Right atrium auricular region (tissue), 2 donors: Measurements from ENCODE around the gene MRFAP1L1. TPM values are rescaled to one million over a fixed set of nuclear protein-coding genes. Genes with fewer than 3 reads are reported as not detected.

Experiments
- DNase-seq: peaks from one replicate; pipeline ENCODE4 v3.0.0-alpha.2; 2019; ENCODE audit warnings: low spot score
- H3K27ac ChIP-seq, 2 donors: fragments of 200-600 bp; sonication (generic); 1 replicate in 1 of 2; 2 replicates in 1 of 2; pipeline ENCODE4 v1.5.1; 2016 to 2019
- H3K27me3 ChIP-seq, 2 donors: fragments of 200-600 bp; sonication (generic); one replicate each; pipeline versions ENCODE4 v1.5.1 to v1.6.0; 2017 to 2019
- H3K36me3 ChIP-seq: fragments of 200-600 bp; sonication (generic); one replicate; pipeline ENCODE4 v1.5.1; 2016
- H3K4me1 ChIP-seq, 2 donors: fragments of 200-600 bp; sonication (generic); one replicate each; pipeline versions ENCODE4 v1.5.1 to v1.6.0; 2017 to 2019
- H3K4me3 ChIP-seq, 2 donors: fragments of 200-600 bp; sonication (generic); 1 replicate in 1 of 2; 2 replicates in 1 of 2; pipeline ENCODE4 v1.5.1; 2017 to 2019; ENCODE audit warnings: mild to moderate bottlenecking in 1 of 2, moderate library complexity in 1 of 2
- H3K9me3 ChIP-seq, 2 donors: fragments of 200-600 bp; sonication (generic); one replicate each; pipeline ENCODE4 v1.5.1; 2019
- total RNA-seq, 2 donors: library from RNA; depleted of rRNA; stranded (reverse); fragments of >200 nt; gene quantifications; one replicate each; pipeline ENCODE4 v1.1.0, GENCODE V29; 2016
- TF ChIP-seq, protein P1 (sequence below), 2 donors: fragments of 200-600 bp; sonication (generic); IDR thresholded peaks; one replicate each; pipeline ENCODE4 v1.5.1; 2019; ENCODE audit warnings: antibody characterized with exemption in 2 of 2

MRFAP1L1 gene
- total RNA-seq, 2 donors from 2014 or later = 58.2 to 65.3 TPM

DNA sequence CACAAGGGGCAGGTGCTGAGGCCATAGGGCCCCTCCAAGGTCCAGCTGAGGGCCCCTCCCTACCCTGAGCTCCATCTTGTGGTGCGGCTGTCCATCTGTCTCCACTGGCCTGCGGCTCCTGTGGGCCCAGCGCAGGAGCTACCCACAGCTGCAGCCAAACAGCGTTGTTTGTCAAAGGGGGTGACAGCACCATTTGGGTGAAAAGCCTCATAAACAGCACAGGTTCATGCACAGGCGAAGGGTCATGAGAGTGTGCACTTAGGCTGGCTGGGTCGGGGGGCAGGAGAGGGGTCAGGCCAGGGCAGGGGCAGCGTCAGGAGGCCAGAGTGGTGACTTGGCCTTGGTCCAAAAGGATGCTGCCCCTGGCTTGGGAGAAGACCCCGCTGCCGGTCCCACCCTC, 38.6 kb upstream of the MRFAP1L1 start:
- no peak for DNase-seq
- no peaks in the 10 kb centered on the region for H3K27me3 ChIP-seq
- H3K9me3 ChIP-seq = no peaks in the 10 kb centered on the region
- H3K36me3 ChIP-seq = no peaks in the 10 kb centered on the region
- TF ChIP-seq, protein P1, sequence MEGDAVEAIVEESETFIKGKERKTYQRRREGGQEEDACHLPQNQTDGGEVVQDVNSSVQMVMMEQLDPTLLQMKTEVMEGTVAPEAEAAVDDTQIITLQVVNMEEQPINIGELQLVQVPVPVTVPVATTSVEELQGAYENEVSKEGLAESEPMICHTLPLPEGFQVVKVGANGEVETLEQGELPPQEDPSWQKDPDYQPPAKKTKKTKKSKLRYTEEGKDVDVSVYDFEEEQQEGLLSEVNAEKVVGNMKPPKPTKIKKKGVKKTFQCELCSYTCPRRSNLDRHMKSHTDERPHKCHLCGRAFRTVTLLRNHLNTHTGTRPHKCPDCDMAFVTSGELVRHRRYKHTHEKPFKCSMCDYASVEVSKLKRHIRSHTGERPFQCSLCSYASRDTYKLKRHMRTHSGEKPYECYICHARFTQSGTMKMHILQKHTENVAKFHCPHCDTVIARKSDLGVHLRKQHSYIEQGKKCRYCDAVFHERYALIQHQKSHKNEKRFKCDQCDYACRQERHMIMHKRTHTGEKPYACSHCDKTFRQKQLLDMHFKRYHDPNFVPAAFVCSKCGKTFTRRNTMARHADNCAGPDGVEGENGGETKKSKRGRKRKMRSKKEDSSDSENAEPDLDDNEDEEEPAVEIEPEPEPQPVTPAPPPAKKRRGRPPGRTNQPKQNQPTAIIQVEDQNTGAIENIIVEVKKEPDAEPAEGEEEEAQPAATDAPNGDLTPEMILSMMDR (IDR thresholded peaks at IDR 0.05) = no peak
- peaks cover 0 to 44% of the 10 kb centered on the region in 2 donors for H3K4me1 ChIP-seq
- peak overlapping the region in 1 of 2 donors; percentile 79 for H3K27ac ChIP-seq
- H3K4me3 ChIP-seq = no peak overlapping the region

DNA sequence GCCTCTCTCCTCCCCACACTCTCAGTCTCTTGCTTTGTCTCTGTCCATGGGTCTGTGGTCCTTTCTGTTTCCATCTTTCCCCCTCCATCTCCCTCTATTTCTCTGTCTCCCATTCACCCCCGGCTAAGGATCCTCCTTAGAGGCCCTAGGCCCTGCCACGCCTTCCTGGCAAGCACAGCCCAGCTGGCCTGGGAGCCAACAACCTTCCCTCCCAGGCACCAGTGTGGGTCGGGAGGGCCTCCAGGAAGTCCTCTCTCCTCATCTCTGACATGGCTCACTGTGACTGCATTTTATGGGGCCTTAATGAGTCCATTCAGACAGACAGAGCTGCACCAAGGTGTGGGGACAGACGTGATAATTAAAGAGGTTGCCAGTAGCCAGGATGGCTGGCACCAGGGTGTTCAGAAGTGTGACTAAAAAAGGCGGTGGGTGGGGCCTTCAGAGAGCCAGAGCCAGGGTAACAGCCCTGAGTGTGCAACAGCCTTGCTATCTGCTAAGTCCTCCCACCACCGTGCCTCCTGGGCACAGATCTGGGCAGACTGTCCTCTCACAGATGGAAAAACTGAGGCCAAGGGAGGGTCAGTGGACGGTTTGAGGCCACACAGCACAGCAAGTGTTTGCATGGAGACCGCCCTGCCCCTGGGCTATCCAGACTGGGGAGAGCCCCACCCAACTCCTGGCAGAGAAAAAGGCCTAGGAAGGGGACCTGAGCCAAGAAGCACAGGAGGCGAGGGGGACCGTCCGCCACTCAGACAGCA, 37.8 kb upstream of the MRFAP1L1 start:
- TF ChIP-seq, protein P1 (IDR thresholded peaks at IDR 0.05) = no peak
- Histone ChIP-seq H3K27me3 (no peaks in the 10 kb centered on the region), H3K9me3 (no peaks in the 10 kb centered on the region), H3K27ac (peak overlapping the region; percentile 70 to 79), H3K4me1 (peaks cover 0 to 36% of the 10 kb centered on the region in 2 donors), H3K4me3 (no peak overlapping the region), H3K36me3 (no peaks in the 10 kb centered on the region)
- no peak for DNase-seq

DNA sequence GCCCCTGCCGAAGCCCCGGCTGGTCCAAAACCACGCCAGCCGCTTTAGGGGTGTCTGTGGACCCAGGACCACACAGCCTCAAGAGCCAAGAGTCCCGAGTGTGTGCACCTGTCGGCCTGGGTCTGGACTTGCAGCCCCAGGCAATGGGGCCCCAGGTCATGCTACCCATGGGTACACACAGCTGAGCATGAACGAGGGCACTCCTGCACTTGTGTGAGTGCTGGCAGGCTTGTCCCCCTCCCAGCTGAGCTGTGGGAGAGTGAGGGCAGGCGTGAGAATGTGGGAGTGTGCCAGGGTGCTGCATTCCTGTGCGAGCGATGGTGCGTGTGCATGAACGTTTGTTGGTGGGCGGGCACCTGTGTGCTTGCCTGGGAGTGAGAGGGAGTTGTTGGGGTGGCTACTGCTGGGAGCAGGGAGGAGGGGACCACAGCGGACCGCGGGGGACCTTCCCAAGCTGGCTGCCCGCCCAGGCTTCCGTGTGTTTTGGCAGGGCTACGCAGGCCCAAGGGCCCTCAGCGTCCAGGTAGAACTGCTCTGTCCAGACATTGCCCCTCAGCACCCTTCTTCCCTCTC, 37.1 kb upstream of the MRFAP1L1 start:
- H3K9me3 ChIP-seq = no peaks in the 10 kb centered on the region
- peak overlapping the region; percentile 70 to 79 for H3K27ac ChIP-seq
- no peaks in the 10 kb centered on the region for H3K36me3 ChIP-seq
- TF ChIP-seq, protein P1 (IDR thresholded peaks at IDR 0.05) = no peak
- no peak for DNase-seq
- no peak overlapping the region for H3K4me3 ChIP-seq
- no peaks in the 10 kb centered on the region for H3K27me3 ChIP-seq
- H3K4me1 ChIP-seq = peaks cover 0 to 36% of the 10 kb centered on the region in 2 donors

DNA sequence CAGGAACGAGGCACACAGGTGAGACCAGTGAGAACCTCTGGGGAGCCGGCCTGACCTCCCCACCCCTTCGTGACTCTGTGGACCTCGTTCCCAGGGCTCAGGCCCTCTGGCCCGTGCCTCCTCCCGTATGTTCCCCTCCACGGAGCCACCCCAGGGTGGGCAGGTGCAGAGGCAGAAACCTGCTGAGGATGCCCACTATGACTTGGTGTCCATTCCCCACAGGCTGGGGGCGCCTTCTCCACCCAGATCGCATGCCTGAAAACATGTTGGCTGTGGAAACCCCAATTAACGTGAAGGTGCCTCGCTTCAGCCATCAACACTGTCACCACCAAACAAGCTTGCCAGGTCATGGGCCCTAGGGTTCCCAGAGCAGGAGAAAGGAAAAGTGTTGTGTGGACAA, 33.3 kb upstream of the MRFAP1L1 start:
- H3K27me3 ChIP-seq = no peaks in the 10 kb centered on the region
- H3K4me3 ChIP-seq = no peak overlapping the region
- H3K27ac ChIP-seq = no peak overlapping the region
- TF ChIP-seq, protein P1 (IDR thresholded peaks at IDR 0.05) = no peak
- peaks cover 0 to 19% of the 10 kb centered on the region in 2 donors for H3K4me1 ChIP-seq
- no peak for DNase-seq
- no peaks in the 10 kb centered on the region for H3K36me3 ChIP-seq
- H3K9me3 ChIP-seq = no peaks in the 10 kb centered on the region

DNA sequence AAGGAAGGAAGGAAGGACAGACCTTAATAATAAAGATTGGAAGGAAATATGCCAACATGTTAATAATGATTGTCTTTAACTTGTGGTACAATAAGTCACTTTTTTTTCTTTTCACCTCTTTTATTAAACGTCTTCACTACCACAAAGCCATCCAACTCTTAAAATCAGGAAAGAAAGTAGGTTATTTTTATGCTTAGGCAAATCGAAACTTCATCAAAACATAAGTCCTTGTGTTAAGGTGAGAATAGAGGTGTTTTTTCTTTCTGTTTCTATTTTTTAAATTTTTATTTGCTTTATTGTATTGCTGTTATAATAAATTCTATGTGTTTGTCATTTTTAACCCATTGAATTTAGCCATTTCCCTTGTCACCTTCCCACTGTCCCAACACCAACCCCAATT, 32.8 kb upstream of the MRFAP1L1 start:
- DNase-seq = no peak
- TF ChIP-seq, protein P1 (IDR thresholded peaks at IDR 0.05) = no peak
- Histone ChIP-seq H3K4me1 (peaks cover 0 to 14% of the 10 kb centered on the region in 2 donors), H3K27me3 (no peaks in the 10 kb centered on the region), H3K4me3 (no peak overlapping the region), H3K36me3 (no peaks in the 10 kb centered on the region), H3K27ac (no peak overlapping the region), H3K9me3 (no peaks in the 10 kb centered on the region)
